GM12878 (cell line): ENCODE measurements around the gene RHEX. TPM values are rescaled to one million over a fixed set of nuclear protein-coding genes. Genes with fewer than 3 reads are reported as not detected.

ENCODE experiments used
- ATAC-seq: fragments of 200-7000 bp; cut with Tn5 transposase; 3 replicates; pipeline ENCODE4 v1.9.1; 2020; ENCODE audit warnings: mild to moderate bottlenecking, moderate library complexity
- BruUV-seq: library from RNA; stranded (reverse); fragments of 400-500 nt; replicated peaks from 2 replicates; lab custom pipeline; 2021; lab: Mats Ljungman, UMichigan
- CTCF ChIA-PET: fragments of 300-600 bp; sonication (Branson Sonifier 250); formaldehyde crosslinking; extraction: SDS; loops from one replicate; lab custom pipeline; 2021; ENCODE audit warnings: inconsistent platforms; lab: Yijun Ruan, JAX
- POLR2A ChIA-PET: fragments of 350-600 bp; formaldehyde crosslinking; extraction: SDS; loops from one replicate; lab custom pipeline; 2021; ENCODE audit warnings: inconsistent platforms; lab: Charles Lee
- RAD21 ChIA-PET: fragments of 300-600 bp; sonication (Branson Sonifier 250); formaldehyde crosslinking; loops from one replicate; lab custom pipeline; 2023; ENCODE audit warnings: antibody characterized with exemption; ENCODE audit not compliant: unreplicated experiment; lab: Charles Lee
- SMC1A ChIA-PET: fragments of 300-600 bp; sonication (Branson Sonifier 250); formaldehyde crosslinking; loops from one replicate; lab custom pipeline; 2023; ENCODE audit not compliant: unreplicated experiment, uncharacterized antibody; lab: Charles Lee
- DNase-seq: peaks from one replicate; pipeline ENCODE4 v3.0.0-alpha.2; 2011; ENCODE audit warnings: low read depth, low spot score
- FAIRE-seq: peaks from 3 replicates; lab custom pipeline; 2011; peaks lifted over from hg19 to GRCh38; lab: Jason Lieb, UNC
- H2AFZ ChIP-seq: 2 replicates; pipeline ENCODE4 v1.6.0; 2011; ENCODE audit warnings: low read depth, low read length, control low read depth; ENCODE audit not compliant: control insufficient read depth
- H3K27ac ChIP-seq: 2 replicates; pipeline ENCODE4 v1.5.1; 2011; ENCODE audit warnings: control low read depth; ENCODE audit not compliant: control insufficient read depth, insufficient read depth
- H3K27me3 ChIP-seq, 2 experiments: replicated peaks in 1 of 2; 2 replicates each; pipeline versions ENCODE4 v1.6.0 to v1.6.1; 2011; ENCODE audit warnings: low read length in 1 of 2; ENCODE audit not compliant: control insufficient read depth in 2 of 2, insufficient read depth in 2 of 2
- H3K36me3 ChIP-seq, 2 experiments: 2 replicates each; pipeline ENCODE4 v1.5.1; 2011; ENCODE audit warnings: low read length in 1 of 2; ENCODE audit not compliant: control insufficient read depth in 2 of 2, insufficient read depth in 2 of 2
- H3K4me1 ChIP-seq: 2 replicates; pipeline ENCODE4 v1.6.1; 2011; ENCODE audit warnings: mild to moderate bottlenecking, low read length, moderate library complexity, mixed read lengths; ENCODE audit not compliant: control insufficient read depth, insufficient read depth
- H3K4me2 ChIP-seq: 2 replicates; pipeline ENCODE4 v1.6.0; 2011; ENCODE audit warnings: control low read depth; ENCODE audit not compliant: control insufficient read depth, insufficient read depth
- H3K4me3 ChIP-seq: fragments of 200-600 bp; sonication (generic); 2 replicates; pipeline ENCODE4 v1.5.1; 2016
- H3K79me2 ChIP-seq: 2 replicates; pipeline ENCODE4 v1.6.0; 2011; ENCODE audit warnings: low read length; ENCODE audit not compliant: control insufficient read depth, insufficient read depth
- H3K9ac ChIP-seq: 2 replicates; pipeline ENCODE4 v1.8.0; 2011; ENCODE audit warnings: low read length, control low read depth, mixed read lengths; ENCODE audit not compliant: control insufficient read depth, insufficient read depth
- H3K9me3 ChIP-seq: replicated peaks from 3 replicates; pipeline ENCODE4 v1.5.1; 2011; ENCODE audit warnings: mild to moderate bottlenecking, low read length; ENCODE audit not compliant: control insufficient read depth, insufficient read depth
- H4K20me1 ChIP-seq: 2 replicates; pipeline ENCODE4 v1.6.0; 2011; ENCODE audit not compliant: control insufficient read depth, insufficient read depth
- FOS ChIP-seq: IDR thresholded peaks from 3 replicates; pipeline ENCODE4 v1.6.1; 2011; ENCODE audit warnings: borderline replicate concordance; ENCODE audit not compliant: insufficient read length; ENCODE audit errors: extremely low read depth
- HDAC2 ChIP-seq: fragments of 200-600 bp; sonication (generic); IDR thresholded peaks from 2 replicates; pipeline ENCODE4 v1.6.1; 2017
- IKZF2 ChIP-seq, 2 experiments: fragments of 450-650 bp; IDR thresholded peaks; 2 replicates each; pipeline ENCODE4 v1.6.1; 2017; ENCODE audit warnings: mild to moderate bottlenecking in 2 of 2, moderate library complexity in 2 of 2
- KDM1A ChIP-seq: fragments of 200-600 bp; sonication (generic); IDR thresholded peaks from 2 replicates; pipeline ENCODE4 v1.6.1; 2016; ENCODE audit warnings: borderline replicate concordance
- MTA2 ChIP-seq: fragments of 450-650 bp; IDR thresholded peaks from 2 replicates; pipeline ENCODE4 v1.6.1; 2016; ENCODE audit warnings: low read depth, mild to moderate bottlenecking, moderate library complexity
- RUNX3 ChIP-seq: IDR thresholded peaks from 2 replicates; pipeline ENCODE4 v1.6.1; 2012; ENCODE audit warnings: low read length, inconsistent platforms
- SPI1 ChIP-seq: IDR thresholded peaks from 2 replicates; pipeline ENCODE4 v1.6.1; 2011; ENCODE audit warnings: low read depth, mild to moderate bottlenecking, low read length, moderate library complexity, borderline replicate concordance; ENCODE audit not compliant: insufficient read depth
- USF2 ChIP-seq: IDR thresholded peaks from 2 replicates; pipeline ENCODE4 v1.6.1; 2011; ENCODE audit warnings: low read depth, low read length, improper control_type of control experiment, borderline replicate concordance
- WGBS: methylation state at CpG from one replicate; pipeline ENCODE4 v1.1.6; 2016; ENCODE audit warnings: low lambda C conversion rate; ENCODE audit not compliant: insufficient replicate concordance, insufficient coverage; ENCODE audit errors: missing lambda C conversion rate; 5-methylcytosine and 5-hydroxymethylcytosine counted together
- in situ Hi-C: fragments of 300-500 bp; cut with MboI; formaldehyde crosslinking; loops from 9 replicates; pipeline ENCODE4 v1.14.3; 2018; ENCODE audit warnings: mixed read lengths
- intact Hi-C: fragments of 100-400 bp; cut with micrococcal nuclease; formaldehyde crosslinking; loops from one replicate; pipeline ENCODE4 v1.14.2; 2022; ENCODE audit not compliant: unreplicated experiment
- polyA plus RNA-seq, 11 experiments: library from polyadenylated mRNA; depleted of rRNA in 4 of 11; unstranded in 6 of 11; stranded (reverse) in 5 of 11; fragments of >200 nt; fragmentation: Nextera tagmentation in 4 of 11; fragmentation: Illumina TruSeq in 1 of 11; extraction: Ambion mirVana in 4 of 11; extraction: Trizol in 1 of 11; gene quantifications; 1 replicate in 1 of 11; 2 replicates in 10 of 11; pipeline versions ENCODE4 v1.2.1 to v1.2.3, GENCODE V29; 2011 to 2016; ENCODE audit warnings: inconsistent platforms in 2 of 11, missing spikeins in 2 of 11, low read depth in 1 of 11
- total RNA-seq, 4 experiments: library from RNA; depleted of rRNA in 3 of 4; stranded (reverse); fragments of >200 nt in 3 of 4; fragmentation: Illumina TruSeq in 1 of 4; extraction: Trizol in 1 of 4; gene quantifications; 2 replicates each; pipeline versions ENCODE4 v1.2.1 to v1.2.3, GENCODE V29; 2013 to 2021
- TF ChIP-seq, protein P1 (sequence below): IDR thresholded peaks from 2 replicates; pipeline ENCODE4 v1.6.1; 2012; ENCODE audit warnings: low read length, inconsistent platforms
- TF ChIP-seq, protein P2 (sequence below): fragments of 450-650 bp; IDR thresholded peaks from 2 replicates; pipeline ENCODE4 v1.6.1; 2017; ENCODE audit warnings: low read depth, mild to moderate bottlenecking, moderate library complexity

RHEX gene
- total and polyA plus RNA-seq, 10 of the 15 experiments (the other 5 are each of a cell fraction or from before 2014, with no cell fraction given) = 2.4 to 11.4 (median 5.7) TPM

- peak; percentile 57 for FAIRE-seq
- intact Hi-C loops = no loop called here
- H3K79me2 ChIP-seq = peaks cover 15% of the 10 kb centered on the region
- H3K36me3 ChIP-seq = no peaks in the 10 kb centered on the region; a peak in 1 of 4 replicates
- peak overlapping the region; percentile 34; the same call in 1 of the 2 replicates for H3K27ac ChIP-seq
- peak; percentile 22; the same call in 1 of the 3 replicates for ATAC-seq
- CTCF ChIA-PET = interaction anchor here (0.7 to 3.0 kb wide), 5 partner anchors 9 to 249 kb away, joined by 3 to 20 read pairs (median 4); no protein-coding TSS in a partner anchor
- POLR2A ChIA-PET = interaction anchor here (0.6 to 0.7 kb wide), 2 partner anchors 11 to 34 kb away, joined by 3 to 4 read pairs; no protein-coding TSS in a partner anchor
- RAD21 ChIA-PET = interaction anchor here (1.0 to 2.3 kb wide), 3 partner anchors 9 to 67 kb away, joined by 3 to 13 read pairs (median 7); no protein-coding TSS in a partner anchor
- SMC1A ChIA-PET = interaction anchor here (0.6 to 3.6 kb wide), 6 partner anchors 9 to 66 kb away, joined by 4 to 19 read pairs (median 6); no protein-coding TSS in a partner anchor
- 31% methylated on average over 7 of the region's 7 CpGs for WGBS
- no peaks in the 10 kb centered on the region for H3K9me3 ChIP-seq
- no peaks in the 10 kb centered on the region for H4K20me1 ChIP-seq
- no peak overlapping the region for H3K9ac ChIP-seq
- peak overlapping the region; percentile 11 for H2AFZ ChIP-seq
- no peaks in the 10 kb centered on the region; a peak in 1 of 4 replicates for H3K27me3 ChIP-seq
- BruUV-seq = no TSS peak
- no peak for DNase-seq
- H3K4me2 ChIP-seq = peak overlapping the region; percentile 19
- 0 out of 2 replicates have a peak overlapping the region, but pooled peaks have one; percentile 12 for H3K4me3 ChIP-seq
- TF ChIP-seq RUNX3 = 0 out of 2 replicates have a peak, but pooled peaks have one; percentile 20
- peak; percentile 46; the same call in 1 of the 2 replicates for TF ChIP-seq SPI1
- no peak for TF ChIP-seq KDM1A
- in situ Hi-C loops = no loop called here
- H3K4me1 ChIP-seq = peaks cover 54% of the 10 kb centered on the region
Measured at GRCh38 chr1:206039046-206039973, 13.7 kb upstream of the RHEX start.

- FAIRE-seq (no peak), ATAC-seq (no peak), DNase-seq (no peak)
- Histone ChIP-seq H3K4me1 (peaks cover 49% of the 10 kb centered on the region), H3K4me2 (no peak overlapping the region), H3K36me3 (no peaks in the 10 kb centered on the region; a peak in 1 of 4 replicates), H3K27ac (no peak overlapping the region), H3K27me3 (no peaks in the 10 kb centered on the region; a peak in 1 of 4 replicates), H3K4me3 (no peak overlapping the region), H2AFZ (no peak overlapping the region), H3K9ac (no peak overlapping the region), H3K79me2 (peaks cover 11% of the 10 kb centered on the region), H3K9me3 (no peaks in the 10 kb centered on the region), H4K20me1 (no peaks in the 10 kb centered on the region)
- ChIA-PET POLR2A (no interaction called here), SMC1A (interaction anchor here (1.0 to 1.7 kb wide), 2 partner anchors 17 to 65 kb away, joined by 5 to 7 read pairs; no protein-coding TSS in a partner anchor), CTCF (interaction anchor here (0.9 to 3.0 kb wide), 3 partner anchors 10 to 250 kb away, joined by 3 to 20 read pairs (median 3); no protein-coding TSS in a partner anchor), RAD21 (interaction anchor here (1.0 to 2.1 kb wide), 2 partner anchors 10 to 66 kb away, joined by 3 to 7 read pairs; no protein-coding TSS in a partner anchor)
- WGBS = 72% methylated on average over 5 of the region's 5 CpGs
- intact Hi-C loops (no loop called here), in situ Hi-C loops (no loop called here)
- no TSS peak for BruUV-seq
- TF ChIP-seq, protein P1, sequence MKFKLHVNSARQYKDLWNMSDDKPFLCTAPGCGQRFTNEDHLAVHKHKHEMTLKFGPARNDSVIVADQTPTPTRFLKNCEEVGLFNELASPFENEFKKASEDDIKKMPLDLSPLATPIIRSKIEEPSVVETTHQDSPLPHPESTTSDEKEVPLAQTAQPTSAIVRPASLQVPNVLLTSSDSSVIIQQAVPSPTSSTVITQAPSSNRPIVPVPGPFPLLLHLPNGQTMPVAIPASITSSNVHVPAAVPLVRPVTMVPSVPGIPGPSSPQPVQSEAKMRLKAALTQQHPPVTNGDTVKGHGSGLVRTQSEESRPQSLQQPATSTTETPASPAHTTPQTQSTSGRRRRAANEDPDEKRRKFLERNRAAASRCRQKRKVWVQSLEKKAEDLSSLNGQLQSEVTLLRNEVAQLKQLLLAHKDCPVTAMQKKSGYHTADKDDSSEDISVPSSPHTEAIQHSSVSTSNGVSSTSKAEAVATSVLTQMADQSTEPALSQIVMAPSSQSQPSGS = no peak
- TF ChIP-seq HDAC2 = no peak
- TF ChIP-seq, protein P2, sequence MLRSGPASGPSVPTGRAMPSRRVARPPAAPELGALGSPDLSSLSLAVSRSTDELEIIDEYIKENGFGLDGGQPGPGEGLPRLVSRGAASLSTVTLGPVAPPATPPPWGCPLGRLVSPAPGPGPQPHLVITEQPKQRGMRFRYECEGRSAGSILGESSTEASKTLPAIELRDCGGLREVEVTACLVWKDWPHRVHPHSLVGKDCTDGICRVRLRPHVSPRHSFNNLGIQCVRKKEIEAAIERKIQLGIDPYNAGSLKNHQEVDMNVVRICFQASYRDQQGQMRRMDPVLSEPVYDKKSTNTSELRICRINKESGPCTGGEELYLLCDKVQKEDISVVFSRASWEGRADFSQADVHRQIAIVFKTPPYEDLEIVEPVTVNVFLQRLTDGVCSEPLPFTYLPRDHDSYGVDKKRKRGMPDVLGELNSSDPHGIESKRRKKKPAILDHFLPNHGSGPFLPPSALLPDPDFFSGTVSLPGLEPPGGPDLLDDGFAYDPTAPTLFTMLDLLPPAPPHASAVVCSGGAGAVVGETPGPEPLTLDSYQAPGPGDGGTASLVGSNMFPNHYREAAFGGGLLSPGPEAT = no peak
- no peak for TF ChIP-seq MTA2
- no peak for TF ChIP-seq IKZF2 (IDR thresholded peaks at IDR 0.05)
- TF ChIP-seq USF2 = no peak
- no peak for TF ChIP-seq FOS
Measured at GRCh38 chr1:206040328-206040727, 12.6 kb upstream of the RHEX start.
